NCI-H2196 (cell line): Measurements from ENCODE around the gene CD46.

Source experiments
- DNase-seq: peaks from one replicate; lab custom pipeline; 2025; ENCODE audit not compliant: unreplicated experiment; lab: John Stamatoyannopoulos, UW

Gene CD46

GRCh38 chr1:207826557-207827487 lies 75.0 kb downstream of the CD46 start:
- DNase-seq: peak; percentile 15

- DNase-seq: no peak
These were observed 75.6 kb downstream of the CD46 start for GRCh38 chr1:207827488-207827830.

GRCh38 chr1:207828046-207828445 lies 76.2 kb downstream of the CD46 start:
- no peak for DNase-seq

GRCh38 chr1:207828485-207829158 lies 76.8 kb downstream of the CD46 start:
- DNase-seq: peak; percentile 54

- DNase-seq: no peak
These were observed 77.7 kb downstream of the CD46 start for GRCh38 chr1:207829576-207829975.

- DNase-seq: no peak
These were observed 78.9 kb downstream of the CD46 start for GRCh38 chr1:207830788-207831187.

- no peak for DNase-seq
These were observed 79.9 kb downstream of the CD46 start for GRCh38 chr1:207831517-207832327.

GRCh38 chr1:207832796-207833195 lies 80.9 kb downstream of the CD46 start:
- no peak for DNase-seq

GRCh38 chr1:207833381-207833780 lies 81.5 kb downstream of the CD46 start:
- no peak for DNase-seq

GRCh38 chr1:207833956-207834660 lies 82.3 kb downstream of the CD46 start:
- DNase-seq: no peak

GRCh38 chr1:207835958-207836357 lies 84.1 kb downstream of the CD46 start:
- no peak for DNase-seq

- no peak for DNase-seq
These were observed 84.9 kb downstream of the CD46 start for GRCh38 chr1:207836591-207837347.

GRCh38 chr1:207837673-207838072 lies 85.8 kb downstream of the CD46 start:
- DNase-seq: no peak

GRCh38 chr1:207838156-207839082 lies 86.6 kb downstream of the CD46 start:
- no peak for DNase-seq

- no peak for DNase-seq
These were observed 87.2 kb downstream of the CD46 start for GRCh38 chr1:207839083-207839413.

GRCh38 chr1:207840380-207840779 lies 88.5 kb downstream of the CD46 start:
- no peak for DNase-seq

GRCh38 chr1:207841293-207841692 lies 89.4 kb downstream of the CD46 start:
- no peak for DNase-seq

GRCh38 chr1:207841901-207842300 lies 90.0 kb downstream of the CD46 start:
- DNase-seq: no peak

- no peak for DNase-seq
These were observed 90.7 kb downstream of the CD46 start for GRCh38 chr1:207842506-207842905.
